GM23338 (cell line): Measurements from ENCODE around the gene ERGIC3. TPM values are rescaled to one million over a fixed set of nuclear protein-coding genes. Genes with fewer than 3 reads are reported as not detected.

Source experiments
- ATAC-seq: fragments of 200-7000 bp; cut with Tn5 transposase; 3 replicates; pipeline ENCODE4 v1.9.1; 2020
- DNase-seq: peaks from one replicate; pipeline ENCODE4 v3.0.0-alpha.2; 2015; ENCODE audit warnings: low spot score
- H2AFZ ChIP-seq: fragments of 200-600 bp; sonication (generic); 2 replicates; pipeline ENCODE4 v1.8.0; 2016; ENCODE audit warnings: antibody characterized with exemption, mild to moderate bottlenecking, moderate library complexity
- H3F3A ChIP-seq: fragments of 200-600 bp; sonication (generic); replicated peaks from 2 replicates; pipeline ENCODE4 v1.8.0; 2017; ENCODE audit warnings: antibody characterized with exemption, mixed run types, low read depth
- H3K27ac ChIP-seq: fragments of 200-600 bp; sonication (generic); 2 replicates; pipeline ENCODE4 v1.6.1; 2016; ENCODE audit warnings: low read depth
- H3K27me3 ChIP-seq: fragments of 200-600 bp; sonication (generic); 2 replicates; pipeline ENCODE4 v1.8.0; 2016; ENCODE audit warnings: mild to moderate bottlenecking, mixed run types, moderate library complexity; ENCODE audit not compliant: insufficient read depth
- H3K36me3 ChIP-seq: fragments of 200-600 bp; sonication (generic); 2 replicates; pipeline ENCODE4 v1.8.0; 2016; ENCODE audit warnings: mild to moderate bottlenecking; ENCODE audit not compliant: insufficient read depth
- H3K4me1 ChIP-seq: fragments of 200-600 bp; sonication (generic); 2 replicates; pipeline ENCODE4 v1.8.0; 2016; ENCODE audit warnings: mild to moderate bottlenecking, moderate library complexity; ENCODE audit not compliant: insufficient read depth
- H3K4me2 ChIP-seq: fragments of 200-600 bp; sonication (generic); 2 replicates; pipeline ENCODE4 v1.7.1; 2017; ENCODE audit warnings: mixed run types
- H3K4me3 ChIP-seq: fragments of 200-600 bp; sonication (generic); 2 replicates; pipeline ENCODE4 v1.6.1; 2016; ENCODE audit warnings: mixed run types
- H3K79me2 ChIP-seq: fragments of 200-600 bp; sonication (generic); replicated peaks from 2 replicates; pipeline ENCODE4 v1.8.0; 2017; ENCODE audit warnings: mild to moderate bottlenecking; ENCODE audit not compliant: insufficient read depth
- H3K9me2 ChIP-seq: fragments of 200-600 bp; sonication (generic); 2 replicates; pipeline ENCODE4 v1.8.0; 2017; ENCODE audit not compliant: insufficient read depth
- H4K20me1 ChIP-seq: fragments of 200-600 bp; sonication (generic); replicated peaks from 2 replicates; pipeline ENCODE4 v1.8.0; 2017; ENCODE audit warnings: mild to moderate bottlenecking; ENCODE audit not compliant: insufficient read depth
- H3K27ac Mint-ChIP-seq: 2 replicates; pipeline ENCODE4 v1.8.0; 2020; ENCODE audit warnings: inconsistent platforms, mild to moderate bottlenecking, moderate library complexity, mixed read lengths
- H3K27me3 Mint-ChIP-seq: 3 replicates; pipeline ENCODE4 v1.8.0; 2022; ENCODE audit warnings: low read depth, mild to moderate bottlenecking, moderate library complexity, mixed read lengths, inconsistent platforms; ENCODE audit not compliant: insufficient read depth, poor library complexity
- H3K36me3 Mint-ChIP-seq: 3 replicates; pipeline ENCODE4 v1.8.0; 2021; ENCODE audit warnings: low read depth, mild to moderate bottlenecking, inconsistent platforms, moderate library complexity, mixed read lengths
- H3K4me1 Mint-ChIP-seq: 3 replicates; pipeline ENCODE4 v1.8.0; 2020; ENCODE audit warnings: mild to moderate bottlenecking, inconsistent platforms, mixed read lengths
- H3K4me3 Mint-ChIP-seq: 3 replicates; pipeline ENCODE4 v1.8.0; 2021; ENCODE audit warnings: moderate library complexity, mild to moderate bottlenecking, inconsistent platforms, mixed read lengths
- H3K9me3 Mint-ChIP-seq: 3 replicates; pipeline ENCODE4 v1.8.0; 2020; ENCODE audit warnings: moderate library complexity, mild to moderate bottlenecking, inconsistent platforms, mixed read lengths
- CREB1 ChIP-seq: fragments of 250-450 bp; sonication (Bioruptor Pico); IDR thresholded peaks from 2 replicates; pipeline ENCODE4 v1.5.0; 2020; ENCODE audit warnings: low read depth, mild to moderate bottlenecking, moderate library complexity
- EZH2 ChIP-seq: fragments of 200-600 bp; sonication (generic); IDR thresholded peaks from one replicate; pipeline ENCODE4 v1.8.0; 2017; ENCODE audit warnings: antibody characterized with exemption, mild to moderate bottlenecking, low read depth; ENCODE audit not compliant: unreplicated experiment
- EZH2phosphoT487 ChIP-seq: fragments of 200-600 bp; sonication (generic); IDR thresholded peaks from one replicate; pipeline ENCODE4 v1.8.1; 2018; ENCODE audit warnings: antibody characterized with exemption; ENCODE audit not compliant: unreplicated experiment
- JUNB ChIP-seq: IDR thresholded peaks from one replicate; pipeline ENCODE4 v1.6.1; 2016; ENCODE audit warnings: antibody characterized with exemption; ENCODE audit not compliant: unreplicated experiment
- NANOG ChIP-seq: IDR thresholded peaks from 2 replicates; pipeline ENCODE4 v1.6.1; 2016; ENCODE audit warnings: antibody characterized with exemption, borderline replicate concordance
- POLR2AphosphoS5 ChIP-seq: IDR thresholded peaks from 2 replicates; pipeline ENCODE4 v1.6.1; 2016; ENCODE audit warnings: antibody characterized with exemption, low read depth
- STAT1 ChIP-seq: IDR thresholded peaks from one replicate; pipeline ENCODE4 v1.6.1; 2016; ENCODE audit warnings: antibody characterized with exemption; ENCODE audit not compliant: unreplicated experiment
- ZNF114 ChIP-seq: fragments of 250-450 bp; sonication (Bioruptor Pico); IDR thresholded peaks from 2 replicates; pipeline ENCODE4 v1.5.0; 2020; ENCODE audit warnings: mild to moderate bottlenecking, moderate library complexity
- ZNF331 ChIP-seq: fragments of 250-450 bp; sonication (Bioruptor Pico); IDR thresholded peaks from 2 replicates; pipeline ENCODE4 v1.5.0; 2020; ENCODE audit warnings: low read depth, mild to moderate bottlenecking, moderate library complexity
- polyA plus RNA-seq: library from polyadenylated mRNA; unstranded; fragments of >200 nt; fragmentation: Nextera tagmentation; extraction: Ambion mirVana; gene quantifications from 2 replicates; pipeline ENCODE4 v1.2.1, GENCODE V29; 2016
- total RNA-seq: library from RNA; depleted of rRNA; stranded (reverse); fragments of >200 nt; shearing (Covaris generic); gene quantifications from 2 replicates; pipeline ENCODE4 v1.2.3, GENCODE V29; 2014
- TF ChIP-seq, protein P1 (sequence below), 2 experiments: fragments of 200-600 bp in 1 of 2; sonication (generic) in 1 of 2; conservative IDR thresholded peaks; 2 replicates each; pipeline versions ENCODE4 v1.5.1 to v1.6.1; 2016 to 2017; ENCODE audit warnings: antibody characterized with exemption in 2 of 2, low read depth in 2 of 2, mild to moderate bottlenecking in 2 of 2, moderate library complexity in 1 of 2
- TF ChIP-seq, protein P2 (sequence below): IDR thresholded peaks from one replicate; pipeline ENCODE4 v1.6.1; 2018; ENCODE audit warnings: antibody characterized with exemption; ENCODE audit not compliant: unreplicated experiment
- TF ChIP-seq, protein P3 (sequence below): IDR thresholded peaks from 2 replicates; pipeline ENCODE4 v1.6.1; 2016; ENCODE audit warnings: antibody characterized with exemption
- TF ChIP-seq, protein P4 (sequence below): fragments of 250-450 bp; sonication (Bioruptor Pico); IDR thresholded peaks from 2 replicates; pipeline ENCODE4 v1.5.0; 2020; ENCODE audit warnings: mild to moderate bottlenecking, moderate library complexity

Gene ERGIC3
- total and polyA plus RNA-seq, 2 experiments from 2014 or later = 139 to 147 TPM

DNA sequence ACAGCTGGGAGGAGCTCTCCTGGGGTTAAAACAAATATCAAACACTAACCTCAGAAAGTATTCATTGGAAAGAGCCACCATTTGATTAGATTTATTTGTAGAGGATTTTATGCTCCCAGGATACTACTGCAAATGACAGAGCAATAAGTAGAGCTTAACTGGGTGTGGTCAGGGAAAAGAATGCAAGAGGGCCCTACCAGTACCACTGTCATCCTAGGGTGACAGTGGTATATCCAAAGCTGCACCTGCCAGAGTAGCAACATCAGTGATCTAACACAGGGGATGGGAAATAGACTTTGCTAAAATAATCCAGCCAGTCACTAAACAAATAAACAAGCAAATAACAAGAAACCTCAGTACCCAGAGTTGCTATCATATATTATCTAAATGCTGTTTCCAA lies 29.7 kb downstream of the ERGIC3 start:
- H3K36me3 ChIP-seq = no peaks in the 10 kb centered on the region
- ATAC-seq = no peak
- DNase-seq = no peak
- H3K9me3 Mint-ChIP-seq = peaks cover 16% of the 10 kb centered on the region
- no peaks in the 10 kb centered on the region for H3K9me2 ChIP-seq
- H3F3A ChIP-seq = no peaks in the 10 kb centered on the region
- no peaks in the 10 kb centered on the region for H3K27me3 ChIP-seq
- H2AFZ ChIP-seq = no peak overlapping the region
- no peaks in the 10 kb centered on the region for H4K20me1 ChIP-seq
- H3K4me3 Mint-ChIP-seq = no peak overlapping the region
- no peak overlapping the region for H3K27ac Mint-ChIP-seq
- TF ChIP-seq EZH2 (no peak), EZH2phosphoT487 (no peak), JUNB (no peak), ZNF114 (CRISPR knock-in tag) (no peak), STAT1 (no peak), CREB1 (CRISPR knock-in tag) (no peak), NANOG (no peak), POLR2AphosphoS5 (no peak), ZNF331 (CRISPR knock-in tag) (no peak)
- TF ChIP-seq, protein P1, sequence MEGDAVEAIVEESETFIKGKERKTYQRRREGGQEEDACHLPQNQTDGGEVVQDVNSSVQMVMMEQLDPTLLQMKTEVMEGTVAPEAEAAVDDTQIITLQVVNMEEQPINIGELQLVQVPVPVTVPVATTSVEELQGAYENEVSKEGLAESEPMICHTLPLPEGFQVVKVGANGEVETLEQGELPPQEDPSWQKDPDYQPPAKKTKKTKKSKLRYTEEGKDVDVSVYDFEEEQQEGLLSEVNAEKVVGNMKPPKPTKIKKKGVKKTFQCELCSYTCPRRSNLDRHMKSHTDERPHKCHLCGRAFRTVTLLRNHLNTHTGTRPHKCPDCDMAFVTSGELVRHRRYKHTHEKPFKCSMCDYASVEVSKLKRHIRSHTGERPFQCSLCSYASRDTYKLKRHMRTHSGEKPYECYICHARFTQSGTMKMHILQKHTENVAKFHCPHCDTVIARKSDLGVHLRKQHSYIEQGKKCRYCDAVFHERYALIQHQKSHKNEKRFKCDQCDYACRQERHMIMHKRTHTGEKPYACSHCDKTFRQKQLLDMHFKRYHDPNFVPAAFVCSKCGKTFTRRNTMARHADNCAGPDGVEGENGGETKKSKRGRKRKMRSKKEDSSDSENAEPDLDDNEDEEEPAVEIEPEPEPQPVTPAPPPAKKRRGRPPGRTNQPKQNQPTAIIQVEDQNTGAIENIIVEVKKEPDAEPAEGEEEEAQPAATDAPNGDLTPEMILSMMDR (conservative IDR thresholded peaks at IDR 0.05; ENCODE audit: low read depth in 2 of 2) = no peak
- TF ChIP-seq, protein P2, sequence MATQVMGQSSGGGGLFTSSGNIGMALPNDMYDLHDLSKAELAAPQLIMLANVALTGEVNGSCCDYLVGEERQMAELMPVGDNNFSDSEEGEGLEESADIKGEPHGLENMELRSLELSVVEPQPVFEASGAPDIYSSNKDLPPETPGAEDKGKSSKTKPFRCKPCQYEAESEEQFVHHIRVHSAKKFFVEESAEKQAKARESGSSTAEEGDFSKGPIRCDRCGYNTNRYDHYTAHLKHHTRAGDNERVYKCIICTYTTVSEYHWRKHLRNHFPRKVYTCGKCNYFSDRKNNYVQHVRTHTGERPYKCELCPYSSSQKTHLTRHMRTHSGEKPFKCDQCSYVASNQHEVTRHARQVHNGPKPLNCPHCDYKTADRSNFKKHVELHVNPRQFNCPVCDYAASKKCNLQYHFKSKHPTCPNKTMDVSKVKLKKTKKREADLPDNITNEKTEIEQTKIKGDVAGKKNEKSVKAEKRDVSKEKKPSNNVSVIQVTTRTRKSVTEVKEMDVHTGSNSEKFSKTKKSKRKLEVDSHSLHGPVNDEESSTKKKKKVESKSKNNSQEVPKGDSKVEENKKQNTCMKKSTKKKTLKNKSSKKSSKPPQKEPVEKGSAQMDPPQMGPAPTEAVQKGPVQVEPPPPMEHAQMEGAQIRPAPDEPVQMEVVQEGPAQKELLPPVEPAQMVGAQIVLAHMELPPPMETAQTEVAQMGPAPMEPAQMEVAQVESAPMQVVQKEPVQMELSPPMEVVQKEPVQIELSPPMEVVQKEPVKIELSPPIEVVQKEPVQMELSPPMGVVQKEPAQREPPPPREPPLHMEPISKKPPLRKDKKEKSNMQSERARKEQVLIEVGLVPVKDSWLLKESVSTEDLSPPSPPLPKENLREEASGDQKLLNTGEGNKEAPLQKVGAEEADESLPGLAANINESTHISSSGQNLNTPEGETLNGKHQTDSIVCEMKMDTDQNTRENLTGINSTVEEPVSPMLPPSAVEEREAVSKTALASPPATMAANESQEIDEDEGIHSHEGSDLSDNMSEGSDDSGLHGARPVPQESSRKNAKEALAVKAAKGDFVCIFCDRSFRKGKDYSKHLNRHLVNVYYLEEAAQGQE = no peak
- TF ChIP-seq, protein P3, sequence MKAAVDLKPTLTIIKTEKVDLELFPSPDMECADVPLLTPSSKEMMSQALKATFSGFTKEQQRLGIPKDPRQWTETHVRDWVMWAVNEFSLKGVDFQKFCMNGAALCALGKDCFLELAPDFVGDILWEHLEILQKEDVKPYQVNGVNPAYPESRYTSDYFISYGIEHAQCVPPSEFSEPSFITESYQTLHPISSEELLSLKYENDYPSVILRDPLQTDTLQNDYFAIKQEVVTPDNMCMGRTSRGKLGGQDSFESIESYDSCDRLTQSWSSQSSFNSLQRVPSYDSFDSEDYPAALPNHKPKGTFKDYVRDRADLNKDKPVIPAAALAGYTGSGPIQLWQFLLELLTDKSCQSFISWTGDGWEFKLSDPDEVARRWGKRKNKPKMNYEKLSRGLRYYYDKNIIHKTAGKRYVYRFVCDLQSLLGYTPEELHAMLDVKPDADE = no peak
- TF ChIP-seq, protein P4, sequence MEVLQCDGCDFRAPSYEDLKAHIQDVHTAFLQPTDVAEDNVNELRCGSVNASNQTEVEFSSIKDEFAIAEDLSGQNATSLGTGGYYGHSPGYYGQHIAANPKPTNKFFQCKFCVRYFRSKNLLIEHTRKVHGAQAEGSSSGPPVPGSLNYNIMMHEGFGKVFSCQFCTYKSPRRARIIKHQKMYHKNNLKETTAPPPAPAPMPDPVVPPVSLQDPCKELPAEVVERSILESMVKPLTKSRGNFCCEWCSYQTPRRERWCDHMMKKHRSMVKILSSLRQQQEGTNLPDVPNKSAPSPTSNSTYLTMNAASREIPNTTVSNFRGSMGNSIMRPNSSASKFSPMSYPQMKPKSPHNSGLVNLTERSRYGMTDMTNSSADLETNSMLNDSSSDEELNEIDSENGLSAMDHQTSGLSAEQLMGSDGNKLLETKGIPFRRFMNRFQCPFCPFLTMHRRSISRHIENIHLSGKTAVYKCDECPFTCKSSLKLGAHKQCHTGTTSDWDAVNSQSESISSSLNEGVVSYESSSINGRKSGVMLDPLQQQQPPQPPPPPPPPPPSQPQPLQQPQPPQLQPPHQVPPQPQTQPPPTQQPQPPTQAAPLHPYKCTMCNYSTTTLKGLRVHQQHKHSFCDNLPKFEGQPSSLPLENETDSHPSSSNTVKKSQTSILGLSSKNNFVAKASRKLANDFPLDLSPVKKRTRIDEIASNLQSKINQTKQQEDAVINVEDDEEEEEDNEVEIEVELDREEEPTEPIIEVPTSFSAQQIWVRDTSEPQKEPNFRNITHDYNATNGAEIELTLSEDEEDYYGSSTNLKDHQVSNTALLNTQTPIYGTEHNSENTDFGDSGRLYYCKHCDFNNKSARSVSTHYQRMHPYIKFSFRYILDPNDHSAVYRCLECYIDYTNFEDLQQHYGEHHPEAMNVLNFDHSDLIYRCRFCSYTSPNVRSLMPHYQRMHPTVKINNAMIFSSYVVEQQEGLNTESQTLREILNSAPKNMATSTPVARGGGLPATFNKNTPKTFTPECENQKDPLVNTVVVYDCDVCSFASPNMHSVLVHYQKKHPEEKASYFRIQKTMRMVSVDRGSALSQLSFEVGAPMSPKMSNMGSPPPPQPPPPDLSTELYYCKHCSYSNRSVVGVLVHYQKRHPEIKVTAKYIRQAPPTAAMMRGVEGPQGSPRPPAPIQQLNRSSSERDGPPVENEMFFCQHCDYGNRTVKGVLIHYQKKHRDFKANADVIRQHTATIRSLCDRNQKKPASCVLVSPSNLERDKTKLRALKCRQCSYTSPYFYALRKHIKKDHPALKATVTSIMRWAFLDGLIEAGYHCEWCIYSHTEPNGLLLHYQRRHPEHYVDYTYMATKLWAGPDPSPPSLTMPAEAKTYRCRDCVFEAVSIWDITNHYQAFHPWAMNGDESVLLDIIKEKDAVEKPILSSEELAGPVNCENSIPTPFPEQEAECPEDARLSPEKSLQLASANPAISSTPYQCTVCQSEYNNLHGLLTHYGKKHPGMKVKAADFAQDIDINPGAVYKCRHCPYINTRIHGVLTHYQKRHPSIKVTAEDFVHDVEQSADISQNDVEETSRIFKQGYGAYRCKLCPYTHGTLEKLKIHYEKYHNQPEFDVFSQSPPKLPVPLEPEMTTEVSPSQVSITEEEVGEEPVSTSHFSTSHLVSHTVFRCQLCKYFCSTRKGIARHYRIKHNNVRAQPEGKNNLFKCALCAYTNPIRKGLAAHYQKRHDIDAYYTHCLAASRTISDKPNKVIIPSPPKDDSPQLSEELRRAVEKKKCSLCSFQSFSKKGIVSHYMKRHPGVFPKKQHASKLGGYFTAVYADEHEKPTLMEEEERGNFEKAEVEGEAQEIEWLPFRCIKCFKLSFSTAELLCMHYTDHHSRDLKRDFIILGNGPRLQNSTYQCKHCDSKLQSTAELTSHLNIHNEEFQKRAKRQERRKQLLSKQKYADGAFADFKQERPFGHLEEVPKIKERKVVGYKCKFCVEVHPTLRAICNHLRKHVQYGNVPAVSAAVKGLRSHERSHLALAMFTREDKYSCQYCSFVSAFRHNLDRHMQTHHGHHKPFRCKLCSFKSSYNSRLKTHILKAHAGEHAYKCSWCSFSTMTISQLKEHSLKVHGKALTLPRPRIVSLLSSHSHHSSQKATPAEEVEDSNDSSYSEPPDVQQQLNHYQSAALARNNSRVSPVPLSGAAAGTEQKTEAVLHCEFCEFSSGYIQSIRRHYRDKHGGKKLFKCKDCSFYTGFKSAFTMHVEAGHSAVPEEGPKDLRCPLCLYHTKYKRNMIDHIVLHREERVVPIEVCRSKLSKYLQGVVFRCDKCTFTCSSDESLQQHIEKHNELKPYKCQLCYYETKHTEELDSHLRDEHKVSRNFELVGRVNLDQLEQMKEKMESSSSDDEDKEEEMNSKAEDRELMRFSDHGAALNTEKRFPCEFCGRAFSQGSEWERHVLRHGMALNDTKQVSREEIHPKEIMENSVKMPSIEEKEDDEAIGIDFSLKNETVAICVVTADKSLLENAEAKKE (CRISPR knock-in tag) = no peak
- no peaks in the 10 kb centered on the region for H3K4me1 ChIP-seq
- H3K79me2 ChIP-seq = no peaks in the 10 kb centered on the region
- peaks cover 8% of the 10 kb centered on the region for H3K36me3 Mint-ChIP-seq
- H3K27me3 Mint-ChIP-seq = peaks cover 2% of the 10 kb centered on the region
- no peaks in the 10 kb centered on the region; the same call in 2 of the 3 replicates for H3K4me1 Mint-ChIP-seq
- no peak overlapping the region for H3K4me3 ChIP-seq
- no peak overlapping the region for H3K27ac ChIP-seq
- H3K4me2 ChIP-seq = no peak overlapping the region
